ENCODE measurements around the gene KNDC1. TPM values are rescaled to one million over a fixed set of nuclear protein-coding genes. Genes with fewer than 3 reads are reported as not detected.
A peak's percentile ranks its signal among the peaks of the same experiment; 100 is the strongest.

The KNDC1 gene
- total RNA-seq, 2 donors from 2014 or later, result 6.5 to 9.6 TPM

DNA sequence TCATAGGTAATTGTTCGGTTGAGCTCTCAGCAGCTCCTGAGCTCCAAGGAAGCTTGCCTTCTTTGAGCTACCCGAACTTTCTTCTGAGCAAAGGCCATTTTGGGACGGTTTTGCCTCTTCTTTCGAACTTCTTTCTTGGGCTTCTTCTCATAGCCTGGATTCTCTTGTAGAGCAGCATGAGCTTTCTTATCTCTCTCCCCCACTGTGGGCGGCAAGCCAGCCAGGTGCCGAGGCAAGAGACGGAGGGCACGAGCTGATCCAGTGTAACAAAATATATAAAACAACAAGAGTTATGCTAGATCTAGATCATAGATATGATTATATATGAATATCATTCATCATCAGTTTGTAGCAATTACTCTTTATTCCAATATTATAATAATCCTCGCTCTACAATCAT, 16.5 kb upstream of the KNDC1 start:
- H3K4me1 Mint-ChIP-seq, result peaks cover 24% of the 10 kb centered on the region
- peak overlapping the region; percentile 76 for H3K27ac Mint-ChIP-seq
- Histone ChIP-seq H3K4me1 (ENCODE audit: control insufficient read depth, insufficient read depth, low read length) (peaks cover 7% of the 10 kb centered on the region), H3K9ac (ENCODE audit: extremely low read depth, low read length, poor library complexity, severe bottlenecking) (no peak overlapping the region), H3K4me3 (ENCODE audit: low read length) (no peak overlapping the region), H3K27me3 (ENCODE audit: control insufficient read depth, insufficient read depth, low read length, poor library complexity, severe bottlenecking) (no peaks in the 10 kb centered on the region), H3K9me3 (ENCODE audit: control insufficient read depth, low read length) (peaks cover 9% of the 10 kb centered on the region), H3K36me3 (ENCODE audit: control insufficient read depth, insufficient read depth, low read length) (no peaks in the 10 kb centered on the region), H3K27ac (ENCODE audit: low read depth, low read length) (no peak overlapping the region)
- WGBS, 2 experiments (ENCODE audit: insufficient coverage in 1 of 2, insufficient read length in 1 of 2), result 73 to 80% methylated on average over 4 to 7 of the region's 9 CpGs
- no peak for TF ChIP-seq CTCF (conservative IDR thresholded peaks at IDR 0.05)
- no peak overlapping the region for H3K4me3 Mint-ChIP-seq
- H3K9me3 Mint-ChIP-seq, result peaks cover 15% of the 10 kb centered on the region
- H3K36me3 Mint-ChIP-seq (ENCODE audit: low read depth), result no peaks in the 10 kb centered on the region
- H3K27me3 Mint-ChIP-seq (ENCODE audit: insufficient read depth), result peaks cover 6% of the 10 kb centered on the region
- peak; percentile 62 for DNase-seq

GRCh38 chr10:133144771-133145170, 15.2 kb upstream of the KNDC1 start:
- H3K27me3 Mint-ChIP-seq (ENCODE audit: insufficient read depth), result peaks cover 6% of the 10 kb centered on the region
- no peak overlapping the region for H3K27ac ChIP-seq (ENCODE audit: low read depth, low read length)

DNA sequence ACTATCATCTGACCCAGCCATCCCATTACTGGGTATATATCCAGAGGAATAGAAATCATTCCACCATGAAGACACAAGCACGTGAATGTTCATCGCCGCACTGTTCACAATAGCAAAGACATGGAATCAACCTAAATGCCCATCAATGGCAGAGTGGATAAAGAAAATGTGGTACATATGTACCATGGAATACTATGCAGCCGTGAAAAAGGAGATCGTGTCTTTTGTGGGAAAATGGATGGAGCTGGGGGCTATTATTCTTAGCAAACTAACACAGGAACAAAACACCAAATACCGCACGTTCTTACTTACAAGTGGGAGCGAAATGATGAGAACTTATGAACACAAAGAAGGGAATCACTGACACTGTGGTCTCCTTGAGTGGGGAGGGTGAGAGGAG, 9.8 kb upstream of the KNDC1 start:
- no peaks in the 10 kb centered on the region for H3K36me3 ChIP-seq (ENCODE audit: control insufficient read depth, insufficient read depth, low read length)

More at GRCh38 chr10:133144771-133145170, 15.2 kb upstream of the KNDC1 start:
- Histone ChIP-seq H3K4me1 (ENCODE audit: control insufficient read depth, insufficient read depth, low read length) (peaks cover 7% of the 10 kb centered on the region), H3K9me3 (ENCODE audit: control insufficient read depth, low read length) (peaks cover 9% of the 10 kb centered on the region), H3K27me3 (ENCODE audit: control insufficient read depth, insufficient read depth, low read length, poor library complexity, severe bottlenecking) (no peaks in the 10 kb centered on the region), H3K9ac (ENCODE audit: extremely low read depth, low read length, poor library complexity, severe bottlenecking) (no peak overlapping the region), H3K36me3 (ENCODE audit: control insufficient read depth, insufficient read depth, low read length) (no peaks in the 10 kb centered on the region), H3K4me3 (ENCODE audit: low read length) (no peak overlapping the region)
- peak overlapping the region; percentile 76 for H3K27ac Mint-ChIP-seq
- peaks cover 23% of the 10 kb centered on the region for H3K9me3 Mint-ChIP-seq
- no peaks in the 10 kb centered on the region for H3K36me3 Mint-ChIP-seq (ENCODE audit: low read depth)
- H3K4me1 Mint-ChIP-seq, result peaks cover 24% of the 10 kb centered on the region
- no peak for TF ChIP-seq CTCF (conservative IDR thresholded peaks at IDR 0.05)
- peak; percentile 38 for DNase-seq
- 93 to 94% methylated on average over 5 to 7 of the region's 7 CpGs for WGBS, 2 experiments (ENCODE audit: insufficient coverage in 1 of 2, insufficient read length in 1 of 2)
- peak overlapping the region; percentile 43 for H3K4me3 Mint-ChIP-seq

More for the DNA sequence above, 9.8 kb upstream of the KNDC1 start:
- Histone ChIP-seq H3K4me1 (ENCODE audit: control insufficient read depth, insufficient read depth, low read length) (peaks cover 6% of the 10 kb centered on the region), H3K9ac (ENCODE audit: extremely low read depth, low read length, poor library complexity, severe bottlenecking) (no peak overlapping the region), H3K4me3 (ENCODE audit: low read length) (no peak overlapping the region), H3K9me3 (ENCODE audit: control insufficient read depth, low read length) (peaks cover 9% of the 10 kb centered on the region), H3K27me3 (ENCODE audit: control insufficient read depth, insufficient read depth, low read length, poor library complexity, severe bottlenecking) (no peaks in the 10 kb centered on the region), H3K27ac (ENCODE audit: low read depth, low read length) (no peak overlapping the region)
- H3K36me3 Mint-ChIP-seq (ENCODE audit: low read depth), result no peaks in the 10 kb centered on the region
- no peak overlapping the region for H3K27ac Mint-ChIP-seq
- no peak overlapping the region for H3K4me3 Mint-ChIP-seq
- DNase-seq, result no peak
- peaks cover 33% of the 10 kb centered on the region for H3K9me3 Mint-ChIP-seq
- 89 to 93% methylated on average over 6 to 8 of the region's 8 CpGs for WGBS, 2 experiments (ENCODE audit: insufficient coverage in 1 of 2, insufficient read length in 1 of 2)
- H3K4me1 Mint-ChIP-seq, result peaks cover 15% of the 10 kb centered on the region
- peaks cover 12% of the 10 kb centered on the region for H3K27me3 Mint-ChIP-seq (ENCODE audit: insufficient read depth)
- TF ChIP-seq CTCF (conservative IDR thresholded peaks at IDR 0.05), result no peak
